K562 (cell line): ENCODE data around the gene ALK. TPM values are rescaled to one million over a fixed set of nuclear protein-coding genes. Genes with fewer than 3 reads are reported as not detected.

ENCODE experiments used
- ATAC-seq: fragments of 200-7000 bp; cut with Tn5 transposase; 3 replicates; pipeline ENCODE4 v1.9.1; 2020; ENCODE audit warnings: moderate library complexity
- BruUV-seq: library from RNA; stranded (reverse); fragments of 400-500 nt; replicated peaks from 2 replicates; lab custom pipeline; 2021; lab: Mats Ljungman, UMichigan
- CTCF ChIA-PET: fragments of 300-600 bp; formaldehyde crosslinking; extraction: SDS; loops from one replicate; lab custom pipeline; 2021; ENCODE audit warnings: low intra/inter-chr PET ratio; lab: Yijun Ruan, JAX
- POLR2A ChIA-PET: fragments of 300-600, 350-650 bp; sonication (Branson Sonifier 250); formaldehyde crosslinking; extraction: SDS; loops from one replicate; lab custom pipeline; 2021; ENCODE audit warnings: antibody characterized with exemption, inconsistent platforms; lab: Yijun Ruan, JAX
- DNase-seq, 4 experiments: peaks; one replicate each; pipeline versions ENCODE4 v3.0.0 to v3.0.0-alpha.2; 2011 to 2018; ENCODE audit warnings: low spot score in 3 of 4, mixed read lengths in 3 of 4; ENCODE audit errors: extremely low read depth in 1 of 4
- FAIRE-seq: peaks from 2 replicates; lab custom pipeline; 2011; peaks lifted over from hg19 to GRCh38; lab: Jason Lieb, UNC
- H2AFZ ChIP-seq: 2 replicates; pipeline ENCODE4 v1.6.0; 2011; ENCODE audit warnings: low read depth, low read length, control low read depth, inconsistent platforms
- H3K27ac ChIP-seq: fragments of 200-600 bp; 3 replicates; pipeline ENCODE4 v1.8.0; 2011; ENCODE audit warnings: low read depth, mild to moderate bottlenecking, control low read depth, inconsistent platforms, low read length, moderate library complexity, mixed read lengths; ENCODE audit errors: extremely low read depth
- H3K27me3 ChIP-seq, 2 experiments: fragments of 300-600 bp in 1 of 2; 2 replicates in 1 of 2; 3 replicates in 1 of 2; pipeline versions ENCODE4 v1.6.0 to v1.8.0; 2011; ENCODE audit warnings: inconsistent platforms in 2 of 2, low read length in 2 of 2, mild to moderate bottlenecking in 1 of 2, mixed read lengths in 1 of 2, moderate library complexity in 1 of 2; ENCODE audit not compliant: control insufficient read depth in 2 of 2, insufficient read depth in 2 of 2
- H3K36me3 ChIP-seq: fragments of 300-600 bp; 3 replicates; pipeline ENCODE4 v1.8.0; 2011; ENCODE audit warnings: mild to moderate bottlenecking, low read length, inconsistent platforms; ENCODE audit not compliant: control insufficient read depth, insufficient read depth
- H3K4me1 ChIP-seq, 2 experiments: fragments of 200-600 bp in 1 of 2; replicated peaks in 1 of 2; 2 replicates in 1 of 2; 3 replicates in 1 of 2; pipeline versions ENCODE4 v1.5.1 to v1.8.0; 2011; ENCODE audit warnings: inconsistent platforms in 2 of 2, low read length in 2 of 2, mild to moderate bottlenecking in 1 of 2, mixed read lengths in 1 of 2, moderate library complexity in 1 of 2; ENCODE audit not compliant: control insufficient read depth in 2 of 2, insufficient read depth in 2 of 2
- H3K4me2 ChIP-seq: 2 replicates; pipeline ENCODE4 v1.6.1; 2011; ENCODE audit warnings: low read length, control low read depth, inconsistent platforms, mixed read lengths; ENCODE audit not compliant: insufficient read depth
- H3K4me3 ChIP-seq: fragments of 200-600 bp; sonication (generic), shearing (Covaris generic); 2 replicates; pipeline ENCODE4 v1.5.1; 2016; ENCODE audit warnings: control low read depth, inconsistent platforms
- H3K79me2 ChIP-seq: fragments of 200-600 bp; 3 replicates; pipeline ENCODE4 v1.8.0; 2011; ENCODE audit warnings: low read length, inconsistent platforms; ENCODE audit not compliant: control insufficient read depth, insufficient read depth
- H3K9ac ChIP-seq, 2 experiments: 2 replicates each; pipeline versions ENCODE4 v1.6.0 to v1.6.1; 2011; ENCODE audit warnings: low read depth in 2 of 2, low read length in 2 of 2, control low read depth in 1 of 2, inconsistent platforms in 1 of 2, mild to moderate bottlenecking in 1 of 2, mixed read lengths in 1 of 2; ENCODE audit not compliant: insufficient read depth in 1 of 2
- H3K9me1 ChIP-seq: one replicate; pipeline ENCODE4 v1.6.0; 2011; ENCODE audit warnings: inconsistent platforms, mild to moderate bottlenecking, low read length, moderate library complexity; ENCODE audit not compliant: control insufficient read depth, insufficient read depth
- H3K9me3 ChIP-seq: replicated peaks from 2 replicates; pipeline ENCODE4 v1.5.1; 2011; ENCODE audit warnings: low read depth, low read length, inconsistent platforms; ENCODE audit not compliant: control insufficient read depth, insufficient read depth
- H4K20me1 ChIP-seq: replicated peaks from 2 replicates; pipeline ENCODE4 v1.6.1; 2011; ENCODE audit warnings: low read length, inconsistent platforms, mixed read lengths; ENCODE audit not compliant: control insufficient read depth, insufficient read depth
- CBFB ChIP-seq: sonication (generic); formaldehyde crosslinking; IDR thresholded peaks from 2 replicates; pipeline ENCODE4 v1.4.0; 2020; ENCODE audit warnings: mild to moderate bottlenecking, missing genetic modification reagents
- COPS2 ChIP-seq: fragments of 450-650 bp; conservative IDR thresholded peaks from 2 replicates; pipeline ENCODE4 v1.6.1; 2016; ENCODE audit warnings: mild to moderate bottlenecking, moderate library complexity
- PTBP1 ChIP-seq: fragments of 200-400 bp; formaldehyde crosslinking; IDR thresholded peaks from 2 replicates; pipeline ENCODE4 v1.6.1; 2017; ENCODE audit warnings: low read depth, low read length
- ZFX ChIP-seq: sonication (generic); formaldehyde crosslinking; IDR thresholded peaks from 2 replicates; pipeline ENCODE4 v1.8.0; 2022; ENCODE audit warnings: mild to moderate bottlenecking, missing genetic modification reagents, moderate library complexity
- ZNF165 ChIP-seq: fragments of 250-450 bp; sonication (Bioruptor Pico); IDR thresholded peaks from 2 replicates; pipeline ENCODE4 v1.4.0; 2020; ENCODE audit warnings: borderline replicate concordance
- ZNF584 ChIP-seq: fragments of 200-800 bp; sonication (Bioruptor generic); IDR thresholded peaks from 2 replicates; pipeline ENCODE4 v1.6.1; 2016; ENCODE audit warnings: low read depth, mild to moderate bottlenecking, missing genetic modification characterization, missing compliant biosample characterization
- WGBS: fragments of 100-300 bp; shearing (Covaris generic); methylation state at CpG from one replicate; pipeline ENCODE4 v1.1.6; 2016; ENCODE audit warnings: low coverage, mixed read lengths; ENCODE audit not compliant: insufficient coverage; ENCODE audit errors: missing lambda C conversion rate; 5-methylcytosine and 5-hydroxymethylcytosine counted together
- in situ Hi-C: fragments of 300-500 bp; cut with MboI; formaldehyde crosslinking; loops from 4 replicates; pipeline ENCODE4 v1.15.0; 2018; ENCODE audit warnings: inconsistent platforms, mixed read lengths
- intact Hi-C: fragments of 100-400 bp; cut with micrococcal nuclease; formaldehyde crosslinking; loops from 2 replicates; pipeline ENCODE4 v1.14.2; 2022
- polyA plus RNA-seq, 8 experiments: library from polyadenylated mRNA; depleted of rRNA in 4 of 8; stranded (reverse) in 5 of 8; unstranded in 3 of 8; fragments of >200 nt; fragmentation: Nextera tagmentation in 2 of 8; fragmentation: Illumina TruSeq in 1 of 8; extraction: Ambion mirVana in 2 of 8; extraction: Trizol in 1 of 8; gene quantifications; 2 replicates each; pipeline versions ENCODE4 v1.2.1 to v1.2.3, GENCODE V29; 2011 to 2014; ENCODE audit warnings: inconsistent platforms in 1 of 8, missing spikeins in 1 of 8
- total RNA-seq, 7 experiments: library from RNA; depleted of rRNA in 6 of 7; stranded (reverse); fragments of >200 nt in 6 of 7; fragmentation: Illumina TruSeq in 2 of 7; extraction: Trizol in 2 of 7; gene quantifications; 2 replicates each; pipeline versions ENCODE4 v1.2.1 to v1.2.3, GENCODE V29; 2011 to 2021; ENCODE audit warnings: low replicate concordance in 1 of 7
- TF ChIP-seq, protein P1 (sequence below): fragments of 250-450 bp; sonication (Bioruptor Pico); IDR thresholded peaks from 2 replicates; pipeline ENCODE4 v1.5.0; 2022; ENCODE audit warnings: mild to moderate bottlenecking
- TF ChIP-seq, protein P2 (sequence below): fragments of 450-650 bp; IDR thresholded peaks from 2 replicates; pipeline ENCODE4 v1.6.1; 2017; ENCODE audit warnings: mild to moderate bottlenecking, moderate library complexity
- TF ChIP-seq, protein P3 (sequence below): IDR thresholded peaks from 3 replicates; pipeline ENCODE4 v1.6.1; 2011; ENCODE audit warnings: borderline replicate concordance, mild to moderate bottlenecking, moderate library complexity; ENCODE audit not compliant: insufficient read length; ENCODE audit errors: extremely low read depth
- TF ChIP-seq, protein P4 (sequence below): sonication (generic); formaldehyde crosslinking; IDR thresholded peaks from 2 replicates; pipeline ENCODE4 v1.8.1; 2023; ENCODE audit warnings: mild to moderate bottlenecking, missing genetic modification reagents

Gene ALK
- total and polyA plus RNA-seq, 9 of the 15 experiments (the other 6 are each of a cell fraction or from before 2014, with no cell fraction given) = not detected

DNA sequence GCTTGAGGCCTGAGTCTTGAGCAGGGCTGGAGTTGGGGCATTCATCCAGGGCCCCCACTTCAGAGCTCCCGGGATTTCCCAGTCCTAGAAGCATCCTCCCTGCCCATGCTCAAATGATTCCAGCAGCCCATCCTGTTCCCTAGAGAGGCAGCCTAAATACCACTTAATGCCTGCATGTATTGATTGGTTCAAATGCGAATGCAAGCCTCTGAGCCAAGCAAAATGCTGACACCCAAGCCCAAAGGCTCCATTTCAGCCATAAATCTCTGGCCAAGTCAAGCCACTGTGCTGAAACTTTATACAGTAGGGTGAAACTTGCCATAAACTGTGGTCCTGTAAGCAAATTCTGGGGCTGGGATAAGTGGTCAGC is 526.4 kb downstream of the ALK start (continued):
- TF ChIP-seq, protein P1, sequence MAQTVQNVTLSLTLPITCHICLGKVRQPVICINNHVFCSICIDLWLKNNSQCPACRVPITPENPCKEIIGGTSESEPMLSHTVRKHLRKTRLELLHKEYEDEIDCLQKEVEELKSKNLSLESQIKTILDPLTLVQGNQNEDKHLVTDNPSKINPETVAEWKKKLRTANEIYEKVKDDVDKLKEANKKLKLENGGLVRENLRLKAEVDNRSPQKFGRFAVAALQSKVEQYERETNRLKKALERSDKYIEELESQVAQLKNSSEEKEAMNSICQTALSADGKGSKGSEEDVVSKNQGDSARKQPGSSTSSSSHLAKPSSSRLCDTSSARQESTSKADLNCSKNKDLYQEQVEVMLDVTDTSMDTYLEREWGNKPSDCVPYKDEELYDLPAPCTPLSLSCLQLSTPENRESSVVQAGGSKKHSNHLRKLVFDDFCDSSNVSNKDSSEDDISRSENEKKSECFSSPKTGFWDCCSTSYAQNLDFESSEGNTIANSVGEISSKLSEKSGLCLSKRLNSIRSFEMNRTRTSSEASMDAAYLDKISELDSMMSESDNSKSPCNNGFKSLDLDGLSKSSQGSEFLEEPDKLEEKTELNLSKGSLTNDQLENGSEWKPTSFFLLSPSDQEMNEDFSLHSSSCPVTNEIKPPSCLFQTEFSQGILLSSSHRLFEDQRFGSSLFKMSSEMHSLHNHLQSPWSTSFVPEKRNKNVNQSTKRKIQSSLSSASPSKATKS (CRISPR knock-in tag) = no peak

DNA sequence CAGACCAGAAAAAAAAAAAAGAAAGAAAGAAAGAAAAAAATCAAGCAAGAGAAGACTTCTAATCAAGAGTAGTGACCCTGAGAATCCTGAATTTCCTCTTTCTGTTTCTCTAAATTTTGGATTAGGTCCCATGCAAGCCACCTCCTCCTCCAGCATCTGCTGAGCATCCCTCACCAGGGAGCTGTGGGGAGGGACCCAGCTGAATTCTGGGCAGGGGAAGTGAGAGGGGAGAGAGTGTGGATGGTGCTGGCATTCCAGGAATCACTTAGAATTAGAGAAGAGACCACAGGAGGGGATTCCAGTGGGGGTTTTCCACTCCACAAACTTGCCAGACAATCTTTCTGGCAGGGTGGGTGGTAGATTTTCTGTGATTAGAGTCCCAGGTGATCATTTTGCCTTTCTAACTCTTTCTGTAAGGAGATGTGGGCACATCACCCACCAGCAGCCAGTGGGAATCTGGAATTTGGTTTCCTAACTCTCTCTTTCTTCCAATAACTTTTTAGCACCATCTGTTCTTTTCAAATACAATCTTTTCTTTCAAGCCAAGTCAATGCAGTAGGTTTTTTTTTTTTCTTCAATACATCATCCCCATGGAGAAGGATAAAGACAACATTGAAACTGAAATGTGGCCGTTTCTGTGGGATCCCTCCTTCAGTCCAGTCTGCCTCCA is 526.9 kb downstream of the ALK start:
- H4K20me1 ChIP-seq = no peaks in the 10 kb centered on the region; the same call in 1 of the 2 replicates
- no peak overlapping the region for H3K9ac ChIP-seq
- intact Hi-C loops (no loop called here), in situ Hi-C loops (no loop called here)
- DNase-seq (no peak), FAIRE-seq (no peak), ATAC-seq (no peak)
- POLR2A ChIA-PET = no interaction called here
- H3K36me3 ChIP-seq = no peaks in the 10 kb centered on the region
- BruUV-seq = no TSS peak
- 0% methylated on average over 1 of the region's 1 CpG for WGBS
- H3K4me3 ChIP-seq = no peak overlapping the region
- no peak overlapping the region for H3K4me2 ChIP-seq
- no peaks in the 10 kb centered on the region for H3K9me3 ChIP-seq
- CTCF ChIA-PET = no interaction called here
- H2AFZ ChIP-seq = no peak overlapping the region
- no peaks in the 10 kb centered on the region for H3K9me1 ChIP-seq
- H3K4me1 ChIP-seq = no peaks in the 10 kb centered on the region
- H3K27ac ChIP-seq = no peak overlapping the region
- H3K27me3 ChIP-seq = 0 out of 5 replicates have a peak, but pooled peaks cover 0 to 3% of the 10 kb centered on the region in 2 experiments
- H3K79me2 ChIP-seq = no peaks in the 10 kb centered on the region
- TF ChIP-seq ZNF584 (CRISPR knock-in tag) = no peak
- TF ChIP-seq CBFB = no peak
- no peak for TF ChIP-seq COPS2
- TF ChIP-seq, protein P2, sequence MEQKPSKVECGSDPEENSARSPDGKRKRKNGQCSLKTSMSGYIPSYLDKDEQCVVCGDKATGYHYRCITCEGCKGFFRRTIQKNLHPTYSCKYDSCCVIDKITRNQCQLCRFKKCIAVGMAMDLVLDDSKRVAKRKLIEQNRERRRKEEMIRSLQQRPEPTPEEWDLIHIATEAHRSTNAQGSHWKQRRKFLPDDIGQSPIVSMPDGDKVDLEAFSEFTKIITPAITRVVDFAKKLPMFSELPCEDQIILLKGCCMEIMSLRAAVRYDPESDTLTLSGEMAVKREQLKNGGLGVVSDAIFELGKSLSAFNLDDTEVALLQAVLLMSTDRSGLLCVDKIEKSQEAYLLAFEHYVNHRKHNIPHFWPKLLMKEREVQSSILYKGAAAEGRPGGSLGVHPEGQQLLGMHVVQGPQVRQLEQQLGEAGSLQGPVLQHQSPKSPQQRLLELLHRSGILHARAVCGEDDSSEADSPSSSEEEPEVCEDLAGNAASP = no peak
- TF ChIP-seq, protein P3, sequence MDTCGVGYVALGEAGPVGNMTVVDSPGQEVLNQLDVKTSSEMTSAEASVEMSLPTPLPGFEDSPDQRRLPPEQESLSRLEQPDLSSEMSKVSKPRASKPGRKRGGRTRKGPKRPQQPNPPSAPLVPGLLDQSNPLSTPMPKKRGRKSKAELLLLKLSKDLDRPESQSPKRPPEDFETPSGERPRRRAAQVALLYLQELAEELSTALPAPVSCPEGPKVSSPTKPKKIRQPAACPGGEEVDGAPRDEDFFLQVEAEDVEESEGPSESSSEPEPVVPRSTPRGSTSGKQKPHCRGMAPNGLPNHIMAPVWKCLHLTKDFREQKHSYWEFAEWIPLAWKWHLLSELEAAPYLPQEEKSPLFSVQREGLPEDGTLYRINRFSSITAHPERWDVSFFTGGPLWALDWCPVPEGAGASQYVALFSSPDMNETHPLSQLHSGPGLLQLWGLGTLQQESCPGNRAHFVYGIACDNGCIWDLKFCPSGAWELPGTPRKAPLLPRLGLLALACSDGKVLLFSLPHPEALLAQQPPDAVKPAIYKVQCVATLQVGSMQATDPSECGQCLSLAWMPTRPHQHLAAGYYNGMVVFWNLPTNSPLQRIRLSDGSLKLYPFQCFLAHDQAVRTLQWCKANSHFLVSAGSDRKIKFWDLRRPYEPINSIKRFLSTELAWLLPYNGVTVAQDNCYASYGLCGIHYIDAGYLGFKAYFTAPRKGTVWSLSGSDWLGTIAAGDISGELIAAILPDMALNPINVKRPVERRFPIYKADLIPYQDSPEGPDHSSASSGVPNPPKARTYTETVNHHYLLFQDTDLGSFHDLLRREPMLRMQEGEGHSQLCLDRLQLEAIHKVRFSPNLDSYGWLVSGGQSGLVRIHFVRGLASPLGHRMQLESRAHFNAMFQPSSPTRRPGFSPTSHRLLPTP = no peak
- TF ChIP-seq ZNF165 (CRISPR knock-in tag) = no peak
- TF ChIP-seq PTBP1 = no peak
- no peak for TF ChIP-seq ZFX (CRISPR knock-in tag)
- TF ChIP-seq, protein P4, sequence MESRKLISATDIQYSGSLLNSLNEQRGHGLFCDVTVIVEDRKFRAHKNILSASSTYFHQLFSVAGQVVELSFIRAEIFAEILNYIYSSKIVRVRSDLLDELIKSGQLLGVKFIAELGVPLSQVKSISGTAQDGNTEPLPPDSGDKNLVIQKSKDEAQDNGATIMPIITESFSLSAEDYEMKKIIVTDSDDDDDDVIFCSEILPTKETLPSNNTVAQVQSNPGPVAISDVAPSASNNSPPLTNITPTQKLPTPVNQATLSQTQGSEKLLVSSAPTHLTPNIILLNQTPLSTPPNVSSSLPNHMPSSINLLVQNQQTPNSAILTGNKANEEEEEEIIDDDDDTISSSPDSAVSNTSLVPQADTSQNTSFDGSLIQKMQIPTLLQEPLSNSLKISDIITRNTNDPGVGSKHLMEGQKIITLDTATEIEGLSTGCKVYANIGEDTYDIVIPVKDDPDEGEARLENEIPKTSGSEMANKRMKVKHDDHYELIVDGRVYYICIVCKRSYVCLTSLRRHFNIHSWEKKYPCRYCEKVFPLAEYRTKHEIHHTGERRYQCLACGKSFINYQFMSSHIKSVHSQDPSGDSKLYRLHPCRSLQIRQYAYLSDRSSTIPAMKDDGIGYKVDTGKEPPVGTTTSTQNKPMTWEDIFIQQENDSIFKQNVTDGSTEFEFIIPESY (CRISPR knock-in tag) = no peak
